HG03108 (cell line): ENCODE data around the gene MACROD2.
"Not testable (repeated sequence)": the region's sequence is repeated elsewhere in the genome, so short reads cannot be mapped to it uniquely, and the experiment has no call there.

Experiments
- ATAC-seq: cut with Tn5 transposase; IDR thresholded peaks from one replicate; pipeline ENCODE4 v1.9.1; 2021; ENCODE audit warnings: moderate library complexity; ENCODE audit not compliant: unreplicated experiment

MACROD2 gene

DNA sequence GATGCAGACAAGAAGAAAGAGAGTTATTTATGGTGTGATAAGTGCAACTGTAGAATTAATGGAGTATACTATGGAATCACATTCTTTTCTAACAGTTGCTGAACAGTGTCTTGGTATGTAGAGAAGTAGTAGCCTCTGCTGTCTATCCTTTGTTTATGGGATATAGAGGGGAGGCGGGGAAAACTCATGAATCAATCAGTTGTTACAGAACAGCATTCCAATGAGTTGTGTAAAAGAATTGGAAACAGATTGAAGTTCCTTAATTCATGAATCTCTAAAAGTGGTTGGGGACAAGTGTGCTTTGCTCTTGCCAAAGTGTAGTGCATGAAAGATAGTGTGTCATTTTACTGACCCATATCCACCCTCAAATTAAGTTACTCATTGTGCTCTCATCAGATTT lies 264.4 kb downstream of the MACROD2 start:
- ATAC-seq = no peak

DNA sequence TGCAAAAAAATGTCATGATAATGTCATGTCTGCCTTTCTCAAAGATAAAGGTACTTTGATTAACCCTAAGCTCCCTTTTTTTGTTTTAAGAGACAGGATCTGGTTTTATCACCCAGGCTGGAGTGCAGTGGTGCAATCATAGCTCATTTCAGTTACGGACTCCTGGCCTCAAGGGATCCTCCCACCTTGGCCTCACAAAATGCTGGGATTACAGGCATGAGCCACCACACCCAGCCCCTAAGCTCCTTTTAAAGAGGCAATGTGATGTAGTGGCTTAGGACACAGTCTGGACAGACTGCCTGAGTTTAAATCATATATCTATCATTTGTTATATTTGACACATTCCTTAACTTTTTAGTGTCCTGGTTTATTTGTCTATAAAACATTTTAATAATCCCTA lies 265.1 kb downstream of the MACROD2 start:
- ATAC-seq = no peak

DNA sequence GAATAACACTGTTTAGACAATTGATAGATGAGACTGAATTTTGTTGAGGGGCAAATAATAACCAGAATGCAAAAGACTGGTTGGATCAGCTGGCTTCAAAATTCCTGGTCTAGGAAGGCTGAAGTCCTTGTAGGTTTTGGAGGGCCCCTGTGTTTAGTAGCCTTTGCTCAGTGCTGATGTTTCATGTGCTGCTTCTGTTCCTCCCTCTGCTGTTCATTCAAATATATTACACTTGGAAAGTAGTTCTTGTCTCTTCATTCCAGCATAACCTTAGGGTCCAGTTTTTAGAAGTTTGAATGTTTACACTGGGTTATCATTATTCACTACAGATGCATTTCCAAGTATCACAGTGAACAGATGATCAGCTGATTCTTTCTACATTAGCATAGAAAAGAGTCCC lies 269.6 kb downstream of the MACROD2 start:
- ATAC-seq = no peak

GRCh38 chr20:14266246-14266645 lies 270.9 kb downstream of the MACROD2 start:
- no peak for ATAC-seq

- not testable (repeated sequence) for ATAC-seq
These were observed 275.4 kb downstream of the MACROD2 start for GRCh38 chr20:14270751-14271150.

DNA sequence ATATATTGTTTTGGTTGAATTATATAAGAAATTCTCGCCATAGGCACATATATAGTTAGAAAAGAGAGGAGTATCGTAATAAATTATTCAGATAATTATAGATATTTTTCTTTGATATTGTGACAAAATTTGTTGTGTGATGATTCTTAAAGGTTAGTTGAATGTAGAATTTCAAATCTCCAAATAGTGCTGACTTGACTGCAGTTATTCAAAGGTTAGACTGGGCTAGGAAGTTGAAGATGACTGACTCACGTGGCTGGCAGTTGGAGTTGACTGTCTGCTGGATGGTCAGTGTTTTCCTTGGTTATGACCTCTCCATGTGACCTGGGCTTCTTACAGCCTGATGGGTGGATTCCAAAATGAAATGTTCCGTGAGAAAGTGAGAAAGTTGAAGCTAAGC lies 286.8 kb downstream of the MACROD2 start:
- no peak for ATAC-seq

- no peak for ATAC-seq
These were observed 289.1 kb downstream of the MACROD2 start for GRCh38 chr20:14284443-14284842.

- no peak for ATAC-seq
These were observed 293.3 kb downstream of the MACROD2 start for GRCh38 chr20:14288341-14289330.

DNA sequence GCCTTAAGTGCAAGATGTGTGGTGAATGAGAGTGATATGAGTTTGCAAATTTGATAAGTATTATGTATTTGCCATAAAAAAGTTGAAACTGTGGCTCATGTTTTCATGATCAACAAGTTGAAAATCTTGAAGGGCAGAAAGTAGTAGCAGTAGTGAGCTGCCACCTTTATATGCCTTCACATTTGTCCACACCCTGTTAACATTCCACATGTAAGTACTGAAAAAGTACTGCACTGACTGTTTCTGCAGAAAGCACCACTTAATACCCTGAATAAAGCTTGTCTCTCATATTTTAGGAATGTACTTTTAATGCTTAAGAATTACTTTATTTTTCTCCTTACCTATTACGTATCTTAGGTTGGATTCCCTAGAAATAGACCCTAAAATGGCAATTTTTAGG lies 296.2 kb downstream of the MACROD2 start:
- no peak for ATAC-seq

GRCh38 chr20:14295238-14295637 lies 299.9 kb downstream of the MACROD2 start:
- ATAC-seq = peak; percentile 88

- no peak for ATAC-seq
These were observed 300.5 kb downstream of the MACROD2 start for GRCh38 chr20:14295770-14296309.

DNA sequence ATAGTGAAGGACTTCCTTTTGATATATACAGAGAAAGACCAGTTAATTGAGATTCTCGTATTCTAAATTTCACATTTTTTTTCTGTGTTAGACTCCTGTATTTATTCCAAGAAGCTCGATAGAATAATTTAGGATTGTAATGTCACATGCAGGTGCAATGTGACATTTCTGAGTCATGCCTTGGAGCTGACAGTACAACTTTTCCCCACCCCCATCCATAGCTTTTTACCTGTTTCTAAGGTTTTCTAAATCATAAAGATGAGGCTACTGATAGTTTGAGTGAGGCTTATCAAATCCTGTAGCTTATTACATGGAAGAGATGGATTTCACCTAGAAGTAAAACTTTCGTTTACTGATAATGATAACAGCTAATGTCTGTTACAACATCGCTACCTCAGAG lies 304.5 kb downstream of the MACROD2 start:
- ATAC-seq = no peak

- no peak for ATAC-seq
These were observed 307.8 kb downstream of the MACROD2 start for GRCh38 chr20:14303106-14303505.

DNA sequence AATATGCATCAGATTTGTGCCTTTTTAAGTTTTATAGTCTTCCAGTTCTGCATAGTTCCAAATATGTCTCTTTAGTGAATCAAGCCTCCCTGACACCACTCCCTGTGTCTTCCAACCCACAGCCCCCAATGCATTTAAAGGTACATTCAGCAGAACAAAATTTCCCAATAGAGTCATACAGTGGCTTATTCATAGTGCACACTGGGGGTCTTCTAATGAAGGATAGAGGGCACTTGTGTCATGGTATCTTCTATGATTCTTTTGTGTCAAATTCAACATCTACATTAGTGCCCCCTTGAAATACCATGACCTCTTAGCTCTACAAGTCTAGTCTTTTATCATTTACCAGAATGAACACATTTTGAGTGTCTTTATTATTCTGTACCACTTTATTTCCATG lies 308.3 kb downstream of the MACROD2 start:
- ATAC-seq = no peak

DNA sequence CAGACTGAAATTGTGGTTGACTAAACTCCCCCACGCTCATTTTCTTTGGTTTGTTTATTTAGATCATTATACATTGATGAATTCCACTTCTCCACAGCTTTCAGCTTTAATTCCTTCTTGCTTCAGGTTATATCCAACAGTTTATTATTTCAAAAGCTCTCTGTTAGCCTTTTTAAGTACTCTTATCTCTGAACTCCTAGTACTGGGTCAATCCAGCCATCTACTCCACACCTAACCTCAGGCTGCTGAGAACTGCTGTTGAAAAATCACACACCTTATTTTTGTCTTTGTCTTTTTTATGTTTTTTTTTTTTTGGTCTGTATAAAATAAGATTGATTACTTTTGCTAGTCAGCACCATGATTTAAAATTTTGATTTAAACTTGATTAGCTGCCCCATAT lies 309.2 kb downstream of the MACROD2 start:
- ATAC-seq = no peak

GRCh38 chr20:14307956-14308355 lies 312.6 kb downstream of the MACROD2 start:
- no peak for ATAC-seq

DNA sequence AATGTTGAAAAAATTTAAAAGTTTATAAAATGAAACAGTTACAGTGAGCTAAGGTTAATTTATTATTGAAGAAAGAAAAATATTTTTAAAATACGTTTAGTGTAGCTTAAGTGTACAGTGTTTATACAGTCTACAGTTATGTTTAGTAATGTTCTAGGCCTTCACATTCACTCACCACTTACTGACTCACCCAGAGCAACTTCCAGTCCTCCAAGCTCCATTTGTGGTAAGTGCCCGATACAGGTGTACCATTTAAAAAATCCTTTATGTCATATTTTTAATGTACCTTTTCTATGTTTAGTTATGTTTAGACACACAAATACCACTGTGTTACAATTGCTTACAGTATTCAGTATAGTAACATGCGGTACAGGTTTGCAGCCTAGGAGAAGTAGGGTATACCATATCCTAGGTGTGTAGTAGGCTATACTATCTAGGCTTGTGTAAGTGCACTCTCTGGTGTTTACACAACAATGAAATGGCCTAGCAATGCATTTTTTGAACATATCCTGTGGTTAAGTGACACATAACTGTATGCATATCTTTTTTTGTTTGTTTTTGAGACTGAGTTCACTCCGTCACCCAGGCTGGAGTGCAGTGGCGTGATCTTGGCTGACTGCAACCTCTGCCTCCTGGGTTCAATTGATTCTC lies 315.8 kb downstream of the MACROD2 start:
- ATAC-seq = no peak

- ATAC-seq = no peak
These were observed 316.7 kb downstream of the MACROD2 start for GRCh38 chr20:14312001-14312400.

DNA sequence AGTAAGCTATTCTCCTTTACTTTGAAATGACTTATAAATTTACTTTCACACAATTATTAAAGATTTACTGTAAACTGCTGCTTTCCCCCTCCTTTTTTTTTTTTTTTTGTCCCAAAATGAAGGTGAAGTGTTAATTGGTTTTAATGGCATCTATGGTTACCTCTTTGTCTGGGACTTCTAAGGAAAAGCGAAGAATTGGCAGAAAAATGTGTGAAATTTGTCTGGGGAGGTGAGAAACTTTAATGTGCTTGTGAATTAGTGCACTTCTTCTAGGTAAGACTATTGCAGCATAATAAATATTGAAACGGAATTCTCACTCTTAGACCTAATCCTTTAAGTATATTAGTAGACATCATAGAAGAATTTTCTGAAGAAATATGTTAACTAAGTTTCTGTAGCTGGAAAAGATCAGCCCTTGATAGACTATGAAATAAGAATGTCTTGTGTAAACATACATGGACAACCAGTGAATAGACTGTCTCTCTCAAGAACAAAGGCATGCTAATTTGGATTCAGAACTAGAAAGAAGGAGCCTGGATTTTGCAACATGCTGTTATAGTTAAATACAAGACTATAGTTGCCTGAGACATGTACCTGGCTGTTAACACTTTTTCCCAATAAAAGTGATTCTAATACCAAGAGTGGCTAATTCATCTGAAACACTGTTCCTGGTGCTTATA lies 318.2 kb downstream of the MACROD2 start:
- no peak for ATAC-seq

GRCh38 chr20:14319704-14320103 lies 324.4 kb downstream of the MACROD2 start:
- ATAC-seq = no peak

DNA sequence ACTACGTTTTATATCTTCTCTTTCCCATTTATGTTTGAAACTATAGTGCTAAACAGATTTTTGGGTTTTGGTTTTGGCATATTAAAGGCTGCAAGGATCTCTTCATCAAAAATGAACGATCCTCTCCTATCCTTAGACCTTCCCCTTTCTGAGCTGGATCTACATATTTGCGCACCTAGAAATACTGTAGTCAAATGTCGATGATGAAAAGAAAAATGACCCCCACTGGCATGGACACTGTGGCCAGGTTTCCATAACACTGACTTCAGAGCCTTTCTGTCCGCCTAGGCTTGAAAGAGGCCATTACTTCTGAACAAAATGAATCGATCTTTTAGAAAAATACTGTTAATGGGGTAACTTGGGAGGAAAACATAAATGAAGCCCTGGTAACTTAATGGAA lies 336.3 kb downstream of the MACROD2 start:
- no peak for ATAC-seq
